ENCODE results near the gene FBRS.
"Not testable (repeated sequence)": the region's sequence is repeated elsewhere in the genome, so short reads cannot be mapped to it uniquely, and the experiment has no call there.

FBRS gene

GRCh38 chr16:30664616-30665109 lies 6.4 kb downstream of the FBRS start:
- no peak for DNase-seq (ENCODE audit: low spot score)
- no peak for FAIRE-seq

GRCh38 chr16:30665155-30665829 lies 7.1 kb downstream of the FBRS start:
- no peak for FAIRE-seq

GRCh38 chr16:30665830-30666190 lies 7.6 kb downstream of the FBRS start:
- FAIRE-seq (no peak), DNase-seq (ENCODE audit: low spot score) (no peak)

More at GRCh38 chr16:30665155-30665829, 7.1 kb downstream of the FBRS start:
- no peak for DNase-seq (ENCODE audit: low spot score)

GRCh38 chr16:30666681-30667080 lies 8.4 kb downstream of the FBRS start:
- no peak for DNase-seq (ENCODE audit: low spot score)
- no peak for FAIRE-seq

GRCh38 chr16:30667361-30667905 lies 9.2 kb downstream of the FBRS start:
- FAIRE-seq (no peak), DNase-seq (ENCODE audit: low spot score) (no peak)

GRCh38 chr16:30668393-30668792 lies 10.2 kb downstream of the FBRS start:
- DNase-seq (ENCODE audit: low spot score) (no peak), FAIRE-seq (no peak)

- DNase-seq (ENCODE audit: low spot score), result no peak
- FAIRE-seq, result no peak
These were observed 11.0 kb downstream of the FBRS start for GRCh38 chr16:30669026-30669902.

- no peak for FAIRE-seq
- DNase-seq (ENCODE audit: low spot score), result no peak
These were observed 11.9 kb downstream of the FBRS start for GRCh38 chr16:30669903-30670824.

GRCh38 chr16:30675143-30675542 lies 16.9 kb downstream of the FBRS start:
- no peak for FAIRE-seq

GRCh38 chr16:30677931-30678585 lies 19.8 kb downstream of the FBRS start:
- FAIRE-seq, result no peak
- DNase-seq (ENCODE audit: low spot score), result no peak

More at GRCh38 chr16:30675143-30675542, 16.9 kb downstream of the FBRS start:
- DNase-seq (ENCODE audit: low spot score), result no peak

- FAIRE-seq, result no peak
- DNase-seq (ENCODE audit: low spot score), result no peak
These were observed 20.3 kb downstream of the FBRS start for GRCh38 chr16:30678586-30678970.

GRCh38 chr16:30680326-30680725 lies 22.1 kb downstream of the FBRS start:
- FAIRE-seq (no peak), DNase-seq (ENCODE audit: low spot score) (no peak)

GRCh38 chr16:30688701-30689100 lies 30.5 kb downstream of the FBRS start:
- no peak for FAIRE-seq

GRCh38 chr16:30691907-30692306 lies 33.7 kb downstream of the FBRS start:
- DNase-seq (ENCODE audit: low spot score) (no peak), FAIRE-seq (no peak)

More at GRCh38 chr16:30688701-30689100, 30.5 kb downstream of the FBRS start:
- no peak for DNase-seq (ENCODE audit: low spot score)

GRCh38 chr16:30692396-30693064 lies 34.3 kb downstream of the FBRS start:
- FAIRE-seq, result no peak
- no peak for DNase-seq (ENCODE audit: low spot score)

- no peak for DNase-seq (ENCODE audit: low spot score)
- FAIRE-seq, result no peak
These were observed 36.9 kb downstream of the FBRS start for GRCh38 chr16:30694926-30695693.

- DNase-seq (ENCODE audit: low spot score); FAIRE-seq: not testable (repeated sequence)
These were observed 38.4 kb downstream of the FBRS start for GRCh38 chr16:30696646-30697045.

GRCh38 chr16:30697264-30698138 lies 39.3 kb downstream of the FBRS start:
- DNase-seq (ENCODE audit: low spot score), result no peak

More at GRCh38 chr16:30697264-30698138, 39.3 kb downstream of the FBRS start:
- FAIRE-seq, result no peak
